GM15510 (cell line): Measurements from ENCODE around the gene ATOH7.

ENCODE experiments used
- POLR2A ChIP-seq: IDR thresholded peaks from 3 replicates; pipeline ENCODE4 v1.6.1; 2011; ENCODE audit warnings: borderline replicate concordance; ENCODE audit not compliant: insufficient read length; ENCODE audit errors: extremely low read depth

ATOH7 gene

GRCh38 chr10:68231817-68232251, at the start of gene ATOH7:
Gene ATOH7, minus strand, starts transcription at chr10:68232113. Its CDS starts 436 bp downstream, at chr10:68231677.
- TF ChIP-seq POLR2A, result no peak

GRCh38 chr10:68280758-68281157, 48.8 kb upstream of the ATOH7 start:
- TF ChIP-seq POLR2A, result no peak

GRCh38 chr10:68276224-68276623, 44.3 kb upstream of the ATOH7 start:
- no peak for TF ChIP-seq POLR2A

- no peak for TF ChIP-seq POLR2A
Measured at GRCh38 chr10:68275600-68276126, 43.8 kb upstream of the ATOH7 start.

- no peak for TF ChIP-seq POLR2A
Measured at GRCh38 chr10:68272833-68273232, 40.9 kb upstream of the ATOH7 start.

GRCh38 chr10:68271196-68271882, 39.4 kb upstream of the ATOH7 start:
- TF ChIP-seq POLR2A, result no peak

GRCh38 chr10:68269562-68270290, 37.8 kb upstream of the ATOH7 start:
- no peak for TF ChIP-seq POLR2A

- no peak for TF ChIP-seq POLR2A
Measured at GRCh38 chr10:68261132-68261856, 29.4 kb upstream of the ATOH7 start.

- TF ChIP-seq POLR2A, result no peak
Measured at GRCh38 chr10:68253346-68253745, 21.4 kb upstream of the ATOH7 start.

GRCh38 chr10:68251625-68252495, 19.9 kb upstream of the ATOH7 start:
- no peak for TF ChIP-seq POLR2A

- TF ChIP-seq POLR2A, result no peak
Measured at GRCh38 chr10:68251151-68251550, 19.2 kb upstream of the ATOH7 start.

- no peak for TF ChIP-seq POLR2A
Measured at GRCh38 chr10:68249297-68249696, 17.4 kb upstream of the ATOH7 start.

- no peak for TF ChIP-seq POLR2A
Measured at GRCh38 chr10:68247931-68248330, 16.0 kb upstream of the ATOH7 start.

- TF ChIP-seq POLR2A, result no peak
Measured at GRCh38 chr10:68242051-68242450, 10.1 kb upstream of the ATOH7 start.
